Glomerular endothelial cell (primary cell): Measurements from ENCODE around the gene FARSB. TPM values are rescaled to one million over a fixed set of nuclear protein-coding genes. Genes with fewer than 3 reads are reported as not detected.
A peak's percentile ranks its signal among the peaks of the same experiment; 100 is the strongest.
"Not testable (repeated sequence)": the region's sequence is repeated elsewhere in the genome, so short reads cannot be mapped to it uniquely, and the experiment has no call there.

Source experiments
- DNase-seq: peaks from one replicate; pipeline ENCODE4 v3.0.0-alpha.2; 2011; ENCODE audit warnings: low read depth, low spot score; ENCODE audit errors: extremely low read depth
- total RNA-seq: library from RNA; depleted of rRNA; stranded (reverse); fragments of >200 nt; gene quantifications from 2 replicates; pipeline ENCODE4 v1.2.3, GENCODE V29; 2015

FARSB gene
- total RNA-seq: 12.9 and 15.3 TPM in 2 replicates

GRCh38 chr2:222655787-222656525 is at the start of gene FARSB:
Gene FARSB, minus strand, starts transcription at chr2:222656092. Its CDS starts 19 bp downstream, at chr2:222656073.
- peak; percentile 91 for DNase-seq

- DNase-seq: no peak
Observed at GRCh38 chr2:222703886-222704285, 48.0 kb upstream of the FARSB start.

- DNase-seq: no peak
Observed at GRCh38 chr2:222703091-222703490, 47.2 kb upstream of the FARSB start.

GRCh38 chr2:222701721-222702131 is 45.8 kb upstream of the FARSB start:
- DNase-seq: no peak

GRCh38 chr2:222701233-222701632 is 45.3 kb upstream of the FARSB start:
- no peak for DNase-seq

GRCh38 chr2:222698276-222698675 is 42.4 kb upstream of the FARSB start:
- no peak for DNase-seq

- DNase-seq: no peak
Observed at GRCh38 chr2:222693837-222694236, 37.9 kb upstream of the FARSB start.

- not testable (repeated sequence) for DNase-seq
Observed at GRCh38 chr2:222693413-222693812, 37.5 kb upstream of the FARSB start.

- no peak for DNase-seq
Observed at GRCh38 chr2:222690564-222691200, 34.8 kb upstream of the FARSB start.

GRCh38 chr2:222689322-222689721 is 33.4 kb upstream of the FARSB start:
- DNase-seq: no peak

GRCh38 chr2:222688917-222689316 is 33.0 kb upstream of the FARSB start:
- no peak for DNase-seq

- no peak for DNase-seq
Observed at GRCh38 chr2:222686086-222686750, 30.3 kb upstream of the FARSB start.

GRCh38 chr2:222683805-222684204 is 27.9 kb upstream of the FARSB start:
- DNase-seq: no peak

- no peak for DNase-seq
Observed at GRCh38 chr2:222677981-222678380, 22.1 kb upstream of the FARSB start.

- no peak for DNase-seq
Observed at GRCh38 chr2:222673883-222674282, 18.0 kb upstream of the FARSB start.

GRCh38 chr2:222673273-222673672 is 17.4 kb upstream of the FARSB start:
- no peak for DNase-seq

GRCh38 chr2:222672068-222672401 is 16.1 kb upstream of the FARSB start:
- DNase-seq: no peak

- DNase-seq: no peak
Observed at GRCh38 chr2:222671259-222672067, 15.6 kb upstream of the FARSB start, which contains the start of gene MOGAT1. Gene MOGAT1, plus strand, starts transcription at chr2:222671658. Its CDS starts 128 bp downstream, at chr2:222671786.

- no peak for DNase-seq
Observed at GRCh38 chr2:222670191-222671038, 14.5 kb upstream of the FARSB start.

GRCh38 chr2:222669353-222669752 is 13.5 kb upstream of the FARSB start:
- DNase-seq: no peak
